CD4-positive, alpha-beta T cell treated with Interleukin-2 at 100 ng/mL for 4 hours (primary cell): ENCODE measurements around the gene GNAI2.
A peak's percentile ranks its signal among the peaks of the same experiment; 100 is the strongest.
"Not testable (repeated sequence)": the region's sequence is repeated elsewhere in the genome, so short reads cannot be mapped to it uniquely, and the experiment has no call there.

Experiments used
- DNase-seq: peaks from one replicate; pipeline ENCODE4 v3.0.0-alpha.2; 2020; ENCODE audit warnings: low spot score

Gene GNAI2

GRCh38 chr3:50278123-50278879 lies 42.3 kb downstream of the GNAI2 start:
- no peak for DNase-seq

GRCh38 chr3:50278880-50279224 lies 42.8 kb downstream of the GNAI2 start, which contains the start of gene LSMEM2:
LSMEM2 (plus strand) TSS chr3:50279087; CDS start chr3:50279114, 27 bp downstream.
- no peak for DNase-seq

- DNase-seq, result no peak
These were observed 43.4 kb downstream of the GNAI2 start for GRCh38 chr3:50279255-50280016.

GRCh38 chr3:50284121-50284520 lies 48.1 kb downstream of the GNAI2 start:
- not testable (repeated sequence) for DNase-seq

- DNase-seq, result no peak
These were observed 50.6 kb downstream of the GNAI2 start for GRCh38 chr3:50286322-50287227.

- no peak for DNase-seq
These were observed 51.3 kb downstream of the GNAI2 start for GRCh38 chr3:50287262-50287661.

- no peak for DNase-seq
These were observed 52.5 kb downstream of the GNAI2 start for GRCh38 chr3:50288387-50289007.

- no peak for DNase-seq
These were observed 53.1 kb downstream of the GNAI2 start for GRCh38 chr3:50289130-50289529.

- no peak for DNase-seq
These were observed 54.2 kb downstream of the GNAI2 start for GRCh38 chr3:50290161-50290641.

- DNase-seq, result peak; percentile 97
These were observed 56.4 kb downstream of the GNAI2 start, which contains the start of gene IFRD2 for GRCh38 chr3:50292159-50293078. IFRD2 (minus strand) TSS chr3:50292429; CDS start chr3:50292274, 155 bp downstream.

- DNase-seq, result no peak
These were observed 57.2 kb downstream of the GNAI2 start for GRCh38 chr3:50293079-50293801.

GRCh38 chr3:50294089-50294488 lies 58.1 kb downstream of the GNAI2 start:
- DNase-seq, result no peak

- no peak for DNase-seq
These were observed 58.7 kb downstream of the GNAI2 start for GRCh38 chr3:50294492-50295403.

GRCh38 chr3:50295553-50296431 lies 59.8 kb downstream of the GNAI2 start:
- no peak for DNase-seq

- DNase-seq, result no peak
These were observed 60.8 kb downstream of the GNAI2 start for GRCh38 chr3:50296721-50297383.

- DNase-seq, result no peak
These were observed 61.4 kb downstream of the GNAI2 start for GRCh38 chr3:50297384-50297775.
